Neural crest cell (in vitro differentiated cells): ENCODE results near the gene LDHD. TPM values are rescaled to one million over a fixed set of nuclear protein-coding genes. Genes with fewer than 3 reads are reported as not detected.
"Not testable (repeated sequence)": the region's sequence is repeated elsewhere in the genome, so short reads cannot be mapped to it uniquely, and the experiment has no call there.

Experiments used
- DNase-seq: peaks from one replicate; pipeline ENCODE4 v3.0.0; 2021; ENCODE audit warnings: low read depth, mixed read lengths, low spot score
- H3K27ac Mint-ChIP-seq: one replicate; pipeline ENCODE4 v1.8.0; 2021; ENCODE audit warnings: mild to moderate bottlenecking, mixed read lengths; ENCODE audit not compliant: unreplicated experiment
- H3K27me3 Mint-ChIP-seq: 2 replicates; pipeline ENCODE4 v1.8.0; 2021; ENCODE audit warnings: low read depth, mild to moderate bottlenecking, mixed read lengths
- H3K36me3 Mint-ChIP-seq: 2 replicates; pipeline ENCODE4 v1.8.0; 2021; ENCODE audit warnings: low read depth, mild to moderate bottlenecking, mixed read lengths
- H3K4me1 Mint-ChIP-seq: 2 replicates; pipeline ENCODE4 v1.8.0; 2021; ENCODE audit warnings: mixed read lengths
- H3K4me3 Mint-ChIP-seq: one replicate; pipeline ENCODE4 v1.8.0; 2021; ENCODE audit warnings: mild to moderate bottlenecking, mixed read lengths
- H3K9me3 Mint-ChIP-seq: 2 replicates; pipeline ENCODE4 v1.8.0; 2021; ENCODE audit warnings: mixed read lengths
- CTCF ChIP-seq: fragments of 200-600 bp; sonication (generic); conservative IDR thresholded peaks from 2 replicates; pipeline ENCODE4 v1.5.0; 2021; ENCODE audit warnings: antibody characterized with exemption, mild to moderate bottlenecking
- total RNA-seq: library from RNA; stranded (reverse); gene quantifications from 2 replicates; pipeline ENCODE4 v1.2.1, GENCODE V29; 2021

Gene LDHD
- total RNA-seq, 1 donor from 2014 or later, result 0.56 TPM

DNA sequence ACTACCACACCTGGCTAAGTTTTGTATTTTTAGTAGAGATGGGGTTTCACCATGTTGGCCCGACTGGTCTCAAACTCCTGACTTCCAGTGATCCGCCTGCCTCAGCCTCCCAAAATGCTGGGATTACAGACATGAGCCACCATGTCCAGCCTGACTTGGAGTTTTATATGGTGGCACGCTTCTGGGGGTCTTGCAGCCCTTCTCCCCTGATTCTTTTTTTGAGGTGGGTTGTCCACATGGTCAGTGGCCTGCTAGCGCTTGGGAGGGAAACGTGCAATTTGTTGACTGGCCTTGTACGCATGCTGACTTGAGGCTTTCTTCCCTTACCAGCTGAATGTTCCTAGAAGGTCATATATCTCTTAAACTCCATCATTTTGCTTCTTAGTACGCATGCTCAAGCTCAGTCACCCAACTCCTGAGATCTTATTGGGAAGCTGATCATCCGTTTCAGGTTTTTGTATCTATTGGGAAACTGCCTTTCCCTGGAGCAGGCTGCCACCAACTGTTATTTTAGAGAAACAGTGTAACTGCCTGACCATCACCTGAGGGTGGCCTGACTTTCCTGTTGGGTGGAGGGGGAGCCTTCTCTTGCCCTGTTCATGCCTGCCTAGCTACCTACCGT, 13.7 kb upstream of the LDHD start:
- Mint-ChIP-seq H3K36me3 (peaks cover 11% of the 10 kb centered on the region), H3K9me3 (peaks cover 5% of the 10 kb centered on the region), H3K27ac (no peak overlapping the region), H3K27me3 (no peaks in the 10 kb centered on the region), H3K4me1 (peaks cover 13% of the 10 kb centered on the region), H3K4me3 (no peak overlapping the region)
- no peak for TF ChIP-seq CTCF
- DNase-seq, result no peak

DNA sequence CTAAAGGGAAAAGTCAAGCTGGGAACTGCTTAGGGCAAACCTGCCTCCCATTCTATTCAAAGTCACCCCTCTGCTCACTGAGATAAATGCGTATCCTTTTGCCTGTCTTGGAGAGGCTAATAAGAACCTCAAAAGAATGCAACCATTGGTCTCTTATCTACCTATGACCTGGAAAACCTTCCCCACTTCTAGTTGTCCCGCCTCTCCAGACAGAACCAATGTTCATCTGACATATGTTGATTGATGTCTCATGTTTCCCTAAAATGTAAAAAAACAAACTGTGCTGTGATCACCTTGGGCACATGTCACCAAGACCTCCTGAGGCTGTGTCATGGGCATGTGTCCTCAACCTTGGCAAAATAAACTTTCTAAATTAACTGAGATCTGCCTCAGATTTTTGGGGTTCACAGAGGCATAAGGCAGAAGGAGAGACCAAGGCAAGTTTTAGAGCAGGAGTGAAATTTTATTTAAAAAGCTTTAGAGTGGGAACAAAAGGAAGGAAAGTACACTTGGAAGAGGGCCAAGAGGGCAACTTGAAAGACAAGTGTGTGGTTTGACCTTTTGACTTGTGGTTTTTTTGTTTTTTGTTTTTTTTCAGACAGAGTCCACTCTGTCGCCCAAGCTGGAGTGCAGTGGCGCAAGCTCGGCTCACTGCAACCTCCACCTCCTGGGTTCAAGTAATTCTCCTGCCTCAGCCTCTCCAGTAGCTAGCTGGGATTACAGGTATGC, 13.0 kb upstream of the LDHD start:
- H3K27me3 Mint-ChIP-seq, DNase-seq, H3K4me3 Mint-ChIP-seq, H3K27ac Mint-ChIP-seq, H3K9me3 Mint-ChIP-seq: not testable (repeated sequence)
- Mint-ChIP-seq H3K36me3 (peaks cover 11% of the 10 kb centered on the region), H3K4me1 (peaks cover 13% of the 10 kb centered on the region)

- TF ChIP-seq CTCF, result no peak
- Mint-ChIP-seq H3K36me3 (peaks cover 11% of the 10 kb centered on the region), H3K4me1 (peaks cover 13% of the 10 kb centered on the region), H3K27me3 (no peaks in the 10 kb centered on the region), H3K27ac (no peak overlapping the region), H3K9me3 (peaks cover 5% of the 10 kb centered on the region), H3K4me3 (no peak overlapping the region)
- DNase-seq, result no peak
These were observed 11.3 kb upstream of the LDHD start for GRCh38 chr16:75127713-75128415.

DNA sequence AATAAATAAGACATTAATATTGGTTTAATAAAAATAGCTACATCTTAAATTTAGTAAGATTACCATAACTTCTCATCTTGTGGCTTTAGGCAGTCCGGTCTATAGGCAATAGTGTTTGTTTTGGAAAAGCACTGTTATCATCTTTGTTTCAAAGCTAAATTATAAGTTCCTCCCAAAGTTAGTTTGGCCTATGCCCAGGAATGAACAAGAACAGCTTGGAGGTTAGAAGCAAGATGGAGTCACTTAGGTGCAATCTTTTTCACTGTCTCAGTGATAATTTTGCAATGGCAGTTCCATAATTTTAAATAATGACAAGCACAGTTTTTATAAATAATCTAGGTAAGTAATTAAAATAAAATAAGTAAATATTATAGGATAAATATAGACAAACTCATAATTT, 6.0 kb upstream of the LDHD start:
- Mint-ChIP-seq H3K4me1 (no peaks in the 10 kb centered on the region), H3K4me3 (no peak overlapping the region), H3K27me3 (no peaks in the 10 kb centered on the region), H3K9me3 (peaks cover 5% of the 10 kb centered on the region), H3K27ac (no peak overlapping the region), H3K36me3 (peaks cover 3% of the 10 kb centered on the region)
- no peak for TF ChIP-seq CTCF
- no peak for DNase-seq

DNA sequence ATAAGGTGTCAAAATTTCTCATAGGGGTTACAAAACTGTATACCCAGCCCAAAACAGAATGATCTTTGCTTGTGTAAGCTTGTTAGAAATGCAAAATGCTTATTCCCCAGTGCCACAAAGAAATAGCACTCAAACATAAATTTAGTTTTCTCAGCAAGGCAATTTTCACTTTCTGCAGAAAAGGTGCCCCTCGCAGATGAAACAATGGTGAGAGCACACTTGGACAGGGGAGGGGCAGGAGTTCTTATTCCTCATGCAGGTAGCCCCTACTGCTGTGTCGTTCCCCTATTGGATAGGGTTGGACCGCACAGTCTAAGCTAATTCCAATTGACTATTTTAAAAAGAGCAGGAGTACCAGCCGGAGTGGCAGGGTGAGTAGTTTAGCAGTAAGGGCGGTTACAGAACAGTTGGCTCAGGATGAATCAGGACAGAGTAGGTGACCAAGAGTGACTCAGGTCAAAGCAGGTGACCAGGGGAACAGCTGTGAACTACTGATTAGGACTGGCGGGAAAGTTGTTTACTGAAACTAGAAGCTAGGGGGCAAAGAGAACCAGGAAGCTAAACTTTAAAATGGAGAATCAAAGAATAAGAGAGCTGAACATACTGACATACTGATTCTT, 5.5 kb upstream of the LDHD start:
- Mint-ChIP-seq H3K9me3 (peaks cover 3% of the 10 kb centered on the region), H3K36me3 (no peaks in the 10 kb centered on the region), H3K27me3 (no peaks in the 10 kb centered on the region), H3K4me3 (no peak overlapping the region), H3K4me1 (no peaks in the 10 kb centered on the region), H3K27ac (no peak overlapping the region)
- no peak for DNase-seq
- no peak for TF ChIP-seq CTCF
